ENCODE data around the gene PTPRG. TPM values are rescaled to one million over a fixed set of nuclear protein-coding genes. Genes with fewer than 3 reads are reported as not detected.

PTPRG gene
- total and polyA plus RNA-seq, 10 of the 15 experiments (the other 5 are each of a cell fraction or from before 2014, with no cell fraction given): 0.29 to 20.7 (median 1.4) TPM

GRCh38 chr3:61758839-61759238 lies 197.5 kb downstream of the PTPRG start (continued):
- TF ChIP-seq MTA3 (IDR thresholded peaks at IDR 0.05; ENCODE audit: borderline replicate concordance, low read length) (no peak), POLR2AphosphoS5 (IDR thresholded peaks at IDR 0.05; ENCODE audit: low read length) (no peak), ZSCAN29 (IDR thresholded peaks at IDR 0.05) (no peak), GATAD2B (conservative IDR thresholded peaks at IDR 0.05; ENCODE audit: low read depth) (no peak), NFYB (IDR thresholded peaks at IDR 0.05; ENCODE audit: insufficient read depth, low read depth, low read length) (no peak), CREB1 (IDR thresholded peaks at IDR 0.05; ENCODE audit: low read depth) (no peak), RAD51 (IDR thresholded peaks at IDR 0.05) (no peak), PRDM15 (CRISPR knock-in tag; IDR thresholded peaks at IDR 0.05) (no peak), RFX5 (IDR thresholded peaks at IDR 0.05; ENCODE audit: low read depth, low read length) (no peak), SMC3 (IDR thresholded peaks at IDR 0.05; ENCODE audit: borderline replicate concordance, low read length) (no peak), RAD21 (IDR thresholded peaks at IDR 0.05; ENCODE audit: insufficient read depth, low read depth, low read length) (no peak), NKRF (conservative IDR thresholded peaks at IDR 0.05) (no peak), SIX5 (IDR thresholded peaks at IDR 0.05; ENCODE audit: low read depth, low read length, severe bottlenecking) (no peak), YBX1 (IDR thresholded peaks at IDR 0.05) (no peak)
